GM12878 (cell line): ENCODE results near the gene GGT7.

Experiments used
- EP300 ChIP-seq, 2 experiments: fragments of 150-350 bp in 1 of 2; IDR thresholded peaks; 2 replicates each; pipeline ENCODE4 v1.6.1; 2011 to 2012; ENCODE audit warnings: low read depth in 2 of 2, low read length in 2 of 2, borderline replicate concordance in 1 of 2, improper control_type of control experiment in 1 of 2, inconsistent platforms in 1 of 2; ENCODE audit not compliant: control insufficient read depth in 1 of 2
- JUNB ChIP-seq: IDR thresholded peaks from 2 replicates; pipeline ENCODE4 v1.6.1; 2016; ENCODE audit warnings: antibody characterized with exemption, mild to moderate bottlenecking
- SIN3A ChIP-seq: IDR thresholded peaks from 2 replicates; pipeline ENCODE4 v1.6.1; 2012; ENCODE audit warnings: low read depth, low read length, improper control_type of control experiment

GRCh38 chr20:34817801-34818200 lies 54.9 kb downstream of the GGT7 start:
- TF ChIP-seq JUNB (no peak), EP300 (IDR thresholded peaks at IDR 0.05; ENCODE audit: borderline replicate concordance in 1 of 2, control insufficient read depth in 1 of 2, low read depth in 2 of 2, low read length in 2 of 2) (no peak), SIN3A (no peak)
